ENCODE measurements around the gene POU2F1. TPM values are rescaled to one million over a fixed set of nuclear protein-coding genes. Genes with fewer than 3 reads are reported as not detected.
"Not testable (repeated sequence)": the region's sequence is repeated elsewhere in the genome, so short reads cannot be mapped to it uniquely, and the experiment has no call there.

Gene POU2F1
- total RNA-seq, 1 experiment from 2014 or later: 3.7 TPM

DNA sequence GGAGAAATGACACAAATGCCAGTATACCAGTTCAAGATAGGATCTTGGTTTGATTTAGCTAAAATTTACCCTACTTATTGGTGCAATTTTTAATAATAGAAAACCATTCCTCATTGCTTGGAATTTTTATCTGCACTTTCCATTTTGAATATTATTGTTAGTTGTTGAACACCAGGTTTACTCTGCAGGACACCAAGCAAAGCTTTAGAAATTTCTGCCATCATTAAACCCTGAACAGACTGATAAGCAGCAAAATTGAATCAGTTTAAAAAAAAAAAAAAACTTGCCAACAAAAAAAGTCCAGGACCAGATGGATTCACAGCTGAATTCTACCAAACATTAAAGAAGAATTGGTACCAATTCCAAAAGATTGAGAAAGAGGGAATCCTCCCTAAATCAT, 71.5 kb downstream of the POU2F1 start:
- DNase-seq (ENCODE audit: low read depth): no peak
- in situ Hi-C loops (cut with HindIII; ENCODE audit: low pct_unique_long_range_greater_than_20kb, low sequenced_read_pairs): no loop called here

DNA sequence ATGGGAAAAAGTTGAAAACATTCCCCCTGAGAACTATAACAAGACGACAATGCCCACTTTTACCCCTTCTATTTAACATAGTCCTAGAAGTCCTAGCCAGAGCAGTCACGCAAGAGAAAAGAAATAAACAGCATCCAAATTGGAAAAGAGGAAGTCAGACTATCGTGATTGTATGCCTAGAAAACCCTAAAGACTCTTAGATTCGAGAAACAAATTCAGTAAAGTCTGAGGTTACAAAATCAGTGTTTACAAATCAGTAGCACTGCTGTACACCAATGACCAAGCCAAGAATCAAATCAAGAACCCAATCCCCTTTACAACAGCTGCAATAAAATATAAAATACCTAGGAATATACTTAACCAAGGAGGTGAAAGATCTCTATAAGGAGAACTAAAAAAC, 72.4 kb downstream of the POU2F1 start:
- DNase-seq (ENCODE audit: low read depth): no peak
- in situ Hi-C loops (cut with HindIII; ENCODE audit: low pct_unique_long_range_greater_than_20kb, low sequenced_read_pairs): no loop called here

DNA sequence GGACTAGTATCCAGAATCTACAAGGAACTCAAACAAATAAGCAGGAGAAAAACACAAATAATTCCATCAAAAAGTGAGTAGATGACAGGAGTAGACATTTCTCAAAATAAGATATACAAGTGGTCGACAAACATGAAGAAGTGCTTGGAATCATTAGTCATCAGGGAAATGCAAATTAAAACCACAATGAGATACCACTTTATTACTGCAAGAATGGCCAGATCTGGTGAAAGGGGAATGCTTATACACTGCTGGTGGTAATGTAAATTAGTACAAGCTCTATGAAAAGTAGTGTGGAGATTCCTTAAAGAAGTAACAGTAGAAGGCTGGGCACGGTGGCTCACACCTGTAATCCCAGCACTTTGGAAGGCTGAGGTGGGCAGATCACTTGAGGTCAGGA, 73.8 kb downstream of the POU2F1 start:
- in situ Hi-C loops (cut with HindIII; ENCODE audit: low pct_unique_long_range_greater_than_20kb, low sequenced_read_pairs): no loop called here
- no peak for DNase-seq (ENCODE audit: low read depth)

- DNase-seq (ENCODE audit: low read depth): no peak
- in situ Hi-C loops (cut with HindIII; ENCODE audit: low pct_unique_long_range_greater_than_20kb, low sequenced_read_pairs): no loop called here
Observed at GRCh38 chr1:167297222-167298214, 76.8 kb downstream of the POU2F1 start.

GRCh38 chr1:167298325-167298724, 77.6 kb downstream of the POU2F1 start:
- in situ Hi-C loops (cut with HindIII; ENCODE audit: low pct_unique_long_range_greater_than_20kb, low sequenced_read_pairs): no loop called here
- no peak for DNase-seq (ENCODE audit: low read depth)

DNA sequence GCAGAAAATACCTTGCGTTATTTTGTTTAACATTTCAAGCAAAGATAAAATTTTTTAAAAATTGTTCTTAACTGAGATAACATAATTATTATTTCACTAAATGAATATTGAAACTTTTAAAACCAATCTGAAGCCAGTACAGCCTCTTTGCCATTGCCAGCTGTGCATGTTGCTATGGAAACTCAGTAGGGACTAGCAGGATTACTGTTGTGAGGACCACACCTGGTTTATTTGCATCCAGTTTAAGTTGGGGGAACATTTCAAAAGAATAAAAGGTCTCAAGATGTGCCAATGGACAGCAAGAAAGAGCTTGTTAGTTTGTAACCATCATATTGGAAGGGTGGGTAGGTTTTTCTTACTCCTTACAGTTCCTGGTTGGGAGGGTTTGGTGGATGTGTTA, 80.7 kb downstream of the POU2F1 start:
- DNase-seq (ENCODE audit: low read depth): no peak
- in situ Hi-C loops (cut with HindIII; ENCODE audit: low pct_unique_long_range_greater_than_20kb, low sequenced_read_pairs): no loop called here

- in situ Hi-C loops (cut with HindIII; ENCODE audit: low pct_unique_long_range_greater_than_20kb, low sequenced_read_pairs): no loop called here
- DNase-seq (ENCODE audit: low read depth): no peak
Observed at GRCh38 chr1:167304165-167304564, 83.5 kb downstream of the POU2F1 start.

- in situ Hi-C loops (cut with HindIII; ENCODE audit: low pct_unique_long_range_greater_than_20kb, low sequenced_read_pairs): no loop called here
- no peak for DNase-seq (ENCODE audit: low read depth)
Observed at GRCh38 chr1:167305059-167305705, 84.5 kb downstream of the POU2F1 start.

DNA sequence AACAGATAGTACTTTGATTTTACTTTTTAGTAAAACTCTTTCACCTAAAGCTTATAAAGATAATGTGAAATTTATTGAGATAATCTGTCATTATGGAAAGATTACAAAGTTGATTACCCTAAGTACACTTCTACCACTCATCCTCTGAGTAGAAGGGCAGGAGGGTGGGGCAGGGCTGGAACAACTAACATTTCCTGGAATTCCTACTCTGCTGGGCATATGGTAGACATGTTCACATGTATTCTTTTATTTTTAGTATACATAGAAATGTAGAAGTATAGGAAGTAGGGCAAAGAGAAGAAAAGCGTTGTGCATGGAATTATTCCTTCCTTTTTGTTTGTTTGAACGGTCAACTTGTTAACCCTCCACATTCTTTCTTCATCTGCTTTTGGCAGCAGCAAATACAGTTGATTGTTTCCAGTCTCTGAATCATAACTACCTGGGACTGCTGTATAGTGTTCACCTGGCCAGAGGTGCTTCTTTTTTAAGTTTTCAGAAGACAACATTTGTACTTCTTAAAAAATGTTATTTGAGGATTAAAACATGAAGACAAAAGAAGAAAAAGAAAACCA, 85.1 kb downstream of the POU2F1 start:
- DNase-seq (ENCODE audit: low read depth): no peak
- in situ Hi-C loops (cut with HindIII; ENCODE audit: low pct_unique_long_range_greater_than_20kb, low sequenced_read_pairs): no loop called here

DNA sequence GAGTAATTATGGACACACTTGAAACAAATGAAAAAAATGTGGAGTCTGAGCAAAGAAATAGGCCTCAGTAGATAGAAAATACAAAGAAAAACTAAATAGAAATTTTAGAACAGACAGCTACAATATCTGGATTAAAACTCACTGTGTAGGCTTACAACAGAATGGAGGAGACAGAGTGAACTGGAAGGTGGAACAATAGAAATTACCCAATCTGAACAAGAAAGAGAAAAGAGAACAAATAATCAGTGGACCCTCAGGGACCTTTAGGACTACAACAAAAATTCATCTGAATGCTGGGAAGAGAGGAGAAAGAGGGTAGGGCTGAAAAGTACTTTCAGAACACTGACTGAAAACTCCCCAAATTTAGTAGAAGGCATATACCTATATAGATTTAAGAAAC, 90.0 kb downstream of the POU2F1 start:
- no peak for DNase-seq (ENCODE audit: low read depth)
- in situ Hi-C loops (cut with HindIII; ENCODE audit: low pct_unique_long_range_greater_than_20kb, low sequenced_read_pairs): no loop called here

- in situ Hi-C loops (cut with HindIII; ENCODE audit: low pct_unique_long_range_greater_than_20kb, low sequenced_read_pairs): no loop called here
Observed at GRCh38 chr1:167312871-167313270, 92.2 kb downstream of the POU2F1 start.

GRCh38 chr1:167314671-167315070, 94.0 kb downstream of the POU2F1 start:
- in situ Hi-C loops (cut with HindIII; ENCODE audit: low pct_unique_long_range_greater_than_20kb, low sequenced_read_pairs): no loop called here
- DNase-seq (ENCODE audit: low read depth): no peak

More at GRCh38 chr1:167312871-167313270, 92.2 kb downstream of the POU2F1 start:
- DNase-seq (ENCODE audit: low read depth): no peak

- no peak for DNase-seq (ENCODE audit: low read depth)
- in situ Hi-C loops (cut with HindIII; ENCODE audit: low pct_unique_long_range_greater_than_20kb, low sequenced_read_pairs): no loop called here
Observed at GRCh38 chr1:167317463-167317862, 96.8 kb downstream of the POU2F1 start.

- in situ Hi-C loops (cut with HindIII; ENCODE audit: low pct_unique_long_range_greater_than_20kb, low sequenced_read_pairs); DNase-seq (ENCODE audit: low read depth): not testable (repeated sequence)
Observed at GRCh38 chr1:167319206-167319605, 98.5 kb downstream of the POU2F1 start.

DNA sequence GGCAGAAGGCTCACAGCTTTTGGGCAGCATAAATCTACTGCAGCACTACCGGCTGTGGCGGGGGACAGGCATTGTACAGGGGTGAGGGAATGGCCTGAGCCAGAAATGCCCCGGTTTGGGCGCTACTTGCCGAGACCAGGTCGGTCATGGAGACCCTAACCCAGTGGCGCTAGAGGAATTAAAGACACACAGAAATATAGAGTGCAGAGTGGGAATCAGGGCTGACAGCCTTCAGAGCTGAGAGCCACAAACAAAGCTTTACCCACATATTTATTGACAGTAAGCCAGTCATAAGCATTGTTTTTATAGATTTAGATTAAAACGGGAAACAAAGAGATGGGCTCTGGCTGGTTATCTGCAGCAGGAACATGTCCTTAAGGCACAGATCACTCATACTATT, 101.8 kb downstream of the POU2F1 start:
- in situ Hi-C loops (cut with HindIII; ENCODE audit: low pct_unique_long_range_greater_than_20kb, low sequenced_read_pairs): no loop called here
- DNase-seq (ENCODE audit: low read depth): no peak

DNA sequence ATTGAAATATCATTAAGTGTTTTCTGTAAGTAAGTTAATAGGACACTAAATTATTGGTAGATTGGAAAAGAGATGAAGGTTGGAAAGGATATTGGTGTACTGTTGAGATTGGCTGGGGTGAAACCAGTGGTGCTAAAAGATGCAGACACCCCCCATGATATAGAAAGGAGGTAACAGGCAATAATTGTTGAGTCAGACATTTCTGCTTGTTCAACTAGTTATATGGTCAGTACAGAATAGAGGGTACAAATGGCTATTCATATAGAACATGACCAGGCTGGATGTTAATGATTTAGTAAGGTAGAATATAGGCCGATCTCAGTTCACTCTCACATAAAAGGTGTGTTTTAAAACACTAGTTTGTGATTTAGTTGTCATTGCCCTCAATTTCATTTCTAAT, 104.5 kb downstream of the POU2F1 start:
- no peak for DNase-seq (ENCODE audit: low read depth)
- in situ Hi-C loops (cut with HindIII; ENCODE audit: low pct_unique_long_range_greater_than_20kb, low sequenced_read_pairs): no loop called here

- DNase-seq (ENCODE audit: low read depth): no peak
- in situ Hi-C loops (cut with HindIII; ENCODE audit: low pct_unique_long_range_greater_than_20kb, low sequenced_read_pairs): no loop called here
Observed at GRCh38 chr1:167328306-167328815, 107.7 kb downstream of the POU2F1 start.

DNA sequence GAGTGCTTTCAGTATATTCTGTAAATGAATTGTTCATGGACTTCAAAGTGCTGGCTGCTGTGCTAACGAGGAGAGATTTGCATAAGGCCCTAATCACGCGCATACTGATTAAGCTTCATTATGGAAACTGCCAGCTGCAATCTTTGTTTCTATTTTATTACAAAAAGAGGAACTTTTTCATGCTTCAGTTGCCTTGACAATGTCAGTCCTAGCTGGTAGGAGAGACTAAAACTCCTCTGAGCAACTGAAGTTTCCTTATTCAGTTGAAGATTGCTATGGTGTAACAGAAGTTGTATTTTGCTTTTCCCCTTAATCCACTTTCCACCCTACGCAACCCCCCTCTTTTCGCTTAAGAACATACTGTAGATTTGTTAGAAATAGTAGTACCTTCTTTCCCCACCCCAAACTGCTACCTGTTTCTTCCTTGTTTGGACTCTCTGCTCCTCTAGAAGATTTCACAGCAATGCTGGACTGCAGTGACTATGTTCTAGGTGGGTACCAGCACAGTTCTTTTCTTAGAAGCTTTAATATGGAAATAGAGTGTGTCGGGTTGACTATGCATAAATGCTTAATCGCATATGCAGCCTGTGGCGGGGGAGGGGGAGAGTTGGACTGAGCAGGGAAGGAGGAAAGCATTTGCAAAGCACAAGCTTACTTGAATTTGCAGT, 108.3 kb downstream of the POU2F1 start:
- in situ Hi-C loops (cut with HindIII; ENCODE audit: low pct_unique_long_range_greater_than_20kb, low sequenced_read_pairs): no loop called here
- no peak for DNase-seq (ENCODE audit: low read depth)

All from Caki2 (cell line).